Endodermal cell (in vitro differentiated cells): ENCODE results near the gene KDM4F. TPM values are rescaled to one million over a fixed set of nuclear protein-coding genes. Genes with fewer than 3 reads are reported as not detected.

Experiments
- DNase-seq: peaks from one replicate; pipeline ENCODE4 v3.0.0-alpha.2; 2017
- H3K27ac ChIP-seq: 2 replicates; pipeline ENCODE4 v1.5.1; 2013; ENCODE audit warnings: mild to moderate bottlenecking, low read depth, low read length, moderate library complexity
- H3K27me3 ChIP-seq: 2 replicates; pipeline ENCODE4 v1.6.1; 2013; ENCODE audit warnings: mild to moderate bottlenecking, low read length, moderate library complexity; ENCODE audit not compliant: insufficient read depth, control insufficient read depth, poor library complexity, severe bottlenecking
- H3K36me3 ChIP-seq: 2 replicates; pipeline ENCODE4 v1.7.0; 2013; ENCODE audit warnings: mild to moderate bottlenecking, low read length, moderate library complexity; ENCODE audit not compliant: control insufficient read depth, insufficient read depth
- H3K4me1 ChIP-seq: one replicate; pipeline ENCODE4 v1.7.0; 2013; ENCODE audit warnings: low read length; ENCODE audit not compliant: control insufficient read depth, insufficient read depth
- H3K4me3 ChIP-seq: 2 replicates; pipeline ENCODE4 v1.5.1; 2013; ENCODE audit warnings: mild to moderate bottlenecking, low read length, moderate library complexity
- H3K9ac ChIP-seq: 2 replicates; pipeline ENCODE4 v1.6.1; 2013; ENCODE audit warnings: mild to moderate bottlenecking, low read length, moderate library complexity; ENCODE audit not compliant: poor library complexity, severe bottlenecking; ENCODE audit errors: extremely low read depth
- H3K9me3 ChIP-seq: 2 replicates; pipeline ENCODE4 v1.6.1; 2013; ENCODE audit warnings: mild to moderate bottlenecking, low read length, moderate library complexity; ENCODE audit not compliant: control insufficient read depth
- H3K27ac Mint-ChIP-seq: 2 replicates; pipeline ENCODE4 v1.8.0; 2020; ENCODE audit warnings: mixed read lengths
- H3K27me3 Mint-ChIP-seq: 2 replicates; pipeline ENCODE4 v1.8.0; 2021; ENCODE audit warnings: mild to moderate bottlenecking, mixed read lengths; ENCODE audit not compliant: insufficient read depth
- H3K36me3 Mint-ChIP-seq: 2 replicates; pipeline ENCODE4 v1.8.0; 2020; ENCODE audit warnings: low read depth, mixed read lengths
- H3K4me1 Mint-ChIP-seq: 2 replicates; pipeline ENCODE4 v1.8.0; 2020; ENCODE audit warnings: mixed read lengths
- H3K4me3 Mint-ChIP-seq: 2 replicates; pipeline ENCODE4 v1.8.0; 2020; ENCODE audit warnings: mild to moderate bottlenecking, moderate library complexity, mixed read lengths
- H3K9me3 Mint-ChIP-seq: 2 replicates; pipeline ENCODE4 v1.8.0; 2020; ENCODE audit warnings: mild to moderate bottlenecking, mixed read lengths
- CTCF ChIP-seq: fragments of 200-600 bp; sonication (generic); conservative IDR thresholded peaks from 2 replicates; pipeline ENCODE4 v1.5.0; 2021; ENCODE audit warnings: antibody characterized with exemption, mild to moderate bottlenecking
- WGBS, 2 experiments: methylation state at CpG; one replicate each; pipeline versions ENCODE4 v1.1.5 to v1.1.7; 2013; ENCODE audit warnings: missing lambda C conversion rate in 2 of 2, mixed read lengths in 1 of 2; ENCODE audit not compliant: insufficient coverage in 1 of 2, insufficient read length in 1 of 2; 5-methylcytosine and 5-hydroxymethylcytosine counted together
- total RNA-seq, 2 donors: library from RNA; stranded (reverse); fragmentation: NEBNext Ultra II Directional in 1 of 2; extraction: Animal tissue kit (Norgen Biotek cat#: 25700) in 1 of 2; gene quantifications; 2 replicates in 1 of 2; 3 replicates in 1 of 2; pipeline ENCODE4 v1.2.1, GENCODE V29; 2021

KDM4F gene
- total RNA-seq, 2 donors from 2014 or later = not detected

GRCh38 chr11:95045812-95046211 is 3.4 kb upstream of the KDM4F start:
- H3K27me3 ChIP-seq = peaks cover 15% of the 10 kb centered on the region
- DNase-seq = no peak
- H3K4me3 ChIP-seq = no peak overlapping the region
- no peak overlapping the region for H3K27ac ChIP-seq
- Mint-ChIP-seq H3K9me3 (no peaks in the 10 kb centered on the region), H3K27me3 (peaks cover 32% of the 10 kb centered on the region), H3K4me1 (peaks cover 6% of the 10 kb centered on the region), H3K36me3 (no peaks in the 10 kb centered on the region), H3K27ac (no peak overlapping the region), H3K4me3 (no peak overlapping the region)
- H3K9ac ChIP-seq = no peak overlapping the region
- no peaks in the 10 kb centered on the region for H3K4me1 ChIP-seq
- TF ChIP-seq CTCF = no peak
- H3K36me3 ChIP-seq = no peaks in the 10 kb centered on the region
- H3K9me3 ChIP-seq = no peaks in the 10 kb centered on the region

- peaks cover 15% of the 10 kb centered on the region for H3K27me3 ChIP-seq
- H3K9ac ChIP-seq = no peak overlapping the region
- no peak for TF ChIP-seq CTCF
- 93 to 96% methylated on average over 19 to 22 of the region's 22 CpGs for WGBS, 2 experiments
- peaks cover 36% of the 10 kb centered on the region for H3K27me3 Mint-ChIP-seq
- no peak overlapping the region for H3K4me3 ChIP-seq
- H3K9me3 Mint-ChIP-seq = no peaks in the 10 kb centered on the region
- no peak overlapping the region for H3K27ac ChIP-seq
- H3K4me3 Mint-ChIP-seq = no peak overlapping the region
- no peaks in the 10 kb centered on the region for H3K4me1 ChIP-seq
- no peaks in the 10 kb centered on the region for H3K4me1 Mint-ChIP-seq
- no peaks in the 10 kb centered on the region for H3K9me3 ChIP-seq
- DNase-seq = no peak
- H3K36me3 Mint-ChIP-seq = no peaks in the 10 kb centered on the region
- H3K36me3 ChIP-seq = no peaks in the 10 kb centered on the region
- no peak overlapping the region for H3K27ac Mint-ChIP-seq
Observed at GRCh38 chr11:95050595-95051202, 1.5 kb downstream of the KDM4F start.

- H3K36me3 Mint-ChIP-seq = no peaks in the 10 kb centered on the region
- WGBS, 2 experiments = 83 to 96% methylated on average over 1 to 2 of the region's 2 CpGs
- H3K4me3 ChIP-seq = no peak overlapping the region
Observed at GRCh38 chr11:95054356-95054755, 5.1 kb downstream of the KDM4F start.

More at GRCh38 chr11:95054356-95054755, 5.1 kb downstream of the KDM4F start:
- Histone ChIP-seq H3K27me3 (peaks cover 13% of the 10 kb centered on the region), H3K9ac (no peak overlapping the region), H3K4me1 (no peaks in the 10 kb centered on the region), H3K9me3 (no peaks in the 10 kb centered on the region), H3K27ac (no peak overlapping the region), H3K36me3 (no peaks in the 10 kb centered on the region)
- DNase-seq = no peak
- no peak overlapping the region for H3K4me3 Mint-ChIP-seq
- H3K27me3 Mint-ChIP-seq = peaks cover 27% of the 10 kb centered on the region
- no peaks in the 10 kb centered on the region for H3K9me3 Mint-ChIP-seq
- H3K27ac Mint-ChIP-seq = no peak overlapping the region
- no peak for TF ChIP-seq CTCF
- H3K4me1 Mint-ChIP-seq = no peaks in the 10 kb centered on the region
